ENCODE results near the gene CCNY.
"Not testable (repeated sequence)": the region's sequence is repeated elsewhere in the genome, so short reads cannot be mapped to it uniquely, and the experiment has no call there.

The CCNY gene

DNA sequence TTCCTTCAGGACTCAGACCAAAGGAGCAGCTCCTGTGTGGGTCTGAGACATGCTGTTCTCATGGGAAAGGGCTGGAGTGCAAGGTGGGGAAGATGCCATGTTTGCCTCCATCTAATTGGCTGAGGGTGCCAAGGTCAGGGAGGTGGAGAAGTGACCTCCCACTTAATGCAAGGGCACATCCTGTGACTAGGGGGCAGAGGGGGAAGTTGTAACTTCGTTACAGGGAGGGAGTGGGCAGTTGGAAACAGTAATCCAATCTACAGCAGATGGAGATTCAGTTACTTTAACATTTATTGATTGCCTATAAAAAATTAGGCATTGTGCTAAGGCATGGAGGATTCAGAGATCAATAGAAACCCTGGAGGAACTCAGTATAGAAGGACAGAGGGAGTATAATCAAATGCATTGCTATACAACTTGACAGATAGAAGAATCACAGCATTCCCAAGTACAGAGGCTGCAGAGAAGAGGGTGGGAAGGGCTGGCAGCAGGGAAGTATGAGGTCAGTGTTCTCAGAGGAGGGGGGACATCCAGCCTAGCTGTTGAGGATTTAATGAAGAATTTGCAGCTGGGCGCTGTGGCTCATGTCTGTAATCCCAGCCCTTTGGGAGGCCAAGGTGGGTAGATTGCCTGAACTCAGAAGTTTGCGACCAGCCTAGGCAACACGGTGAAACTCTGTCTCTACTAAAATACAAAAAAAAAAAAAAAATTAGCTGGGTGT lies 75.9 kb downstream of the CCNY start:
- DNase-seq = no peak

DNA sequence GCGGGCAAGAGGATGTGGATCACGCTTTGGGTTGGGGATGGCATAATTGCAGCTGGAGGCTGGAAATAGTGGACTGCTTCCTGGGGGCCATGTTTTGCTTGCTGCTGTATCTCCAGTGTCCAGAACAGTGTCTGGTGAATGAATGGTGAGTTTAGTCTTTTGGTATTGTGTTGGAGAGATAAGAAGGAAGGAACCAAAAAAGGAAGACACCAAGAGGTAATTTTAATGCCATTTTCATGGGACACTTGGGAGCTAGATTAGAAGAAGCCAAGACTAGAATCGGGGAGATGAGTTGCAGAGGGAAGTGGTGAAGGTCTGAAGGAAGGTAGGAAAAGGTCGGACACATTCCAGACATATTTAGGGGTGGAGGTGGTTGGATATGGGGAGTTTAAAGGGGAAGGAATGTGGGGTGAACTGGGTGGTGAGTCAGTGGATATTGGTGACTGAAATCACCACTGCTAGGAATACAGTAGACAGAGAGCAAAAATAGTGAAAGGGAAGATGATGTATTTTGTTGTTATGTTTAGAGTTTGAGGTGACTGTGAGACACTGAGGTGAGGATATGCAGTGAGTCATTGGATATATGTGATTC lies 76.7 kb downstream of the CCNY start:
- DNase-seq = peak; percentile 36

DNA sequence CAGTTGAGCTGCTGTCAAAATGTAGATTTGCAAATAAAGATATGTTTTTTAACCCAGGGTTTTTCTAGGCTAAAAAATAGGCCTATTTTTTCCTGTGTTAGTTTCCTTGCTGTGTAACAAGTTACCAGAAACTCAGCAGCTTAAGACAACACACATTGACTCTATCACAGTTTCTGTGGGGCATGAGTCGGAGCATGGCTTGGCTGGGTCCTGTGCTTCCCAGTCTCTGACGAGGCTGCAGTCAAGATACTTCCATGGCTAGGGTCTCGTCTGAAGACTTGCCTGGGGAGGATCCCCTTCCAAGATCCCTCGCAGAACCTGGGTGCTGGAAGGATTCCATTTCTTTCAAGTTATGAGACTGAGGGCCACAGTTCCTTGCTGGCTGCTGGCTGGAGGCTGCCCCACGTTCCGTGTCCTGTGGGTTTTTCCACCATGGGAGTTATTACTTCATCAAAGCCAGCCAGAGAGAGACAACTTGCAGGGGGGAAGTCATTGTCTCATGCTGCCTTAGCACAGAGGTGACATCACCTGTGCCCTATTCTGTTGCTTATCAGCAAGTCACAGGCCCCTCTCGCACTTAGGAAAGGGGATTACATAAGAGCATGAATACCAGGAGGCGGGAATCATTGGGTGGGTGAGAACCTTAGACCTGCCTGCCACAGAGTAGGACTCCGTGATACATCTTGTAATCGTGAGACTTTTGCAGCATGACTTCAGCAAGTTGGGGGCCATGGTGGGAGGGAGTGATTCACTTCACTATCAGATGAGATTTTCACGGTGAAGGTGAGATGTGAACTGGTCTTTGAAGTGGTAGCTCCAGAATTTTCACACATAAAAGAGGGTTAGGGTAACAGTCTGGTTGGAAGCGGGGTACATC lies 77.9 kb downstream of the CCNY start:
- peak; percentile 18 for DNase-seq

DNA sequence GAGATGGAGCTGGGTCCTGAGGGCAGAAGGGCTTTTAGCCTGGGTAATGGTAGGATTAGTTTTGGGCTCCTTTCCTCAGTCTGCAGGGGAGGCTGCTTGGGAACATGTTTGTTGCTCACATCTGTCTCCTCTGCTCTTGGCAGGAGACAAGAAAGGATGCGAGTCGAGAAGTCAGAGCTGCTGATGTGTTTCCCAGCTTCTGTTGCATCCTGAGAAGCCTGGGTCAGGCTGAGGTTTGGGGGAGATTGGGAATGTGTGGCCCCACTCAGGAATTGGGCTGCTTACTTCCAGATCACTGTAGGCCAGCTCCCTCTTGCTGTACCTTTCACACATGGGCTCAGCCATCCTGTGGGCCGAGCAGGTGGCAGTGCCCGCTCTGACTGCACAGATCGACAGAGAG lies 79.2 kb downstream of the CCNY start:
- no peak for DNase-seq

DNA sequence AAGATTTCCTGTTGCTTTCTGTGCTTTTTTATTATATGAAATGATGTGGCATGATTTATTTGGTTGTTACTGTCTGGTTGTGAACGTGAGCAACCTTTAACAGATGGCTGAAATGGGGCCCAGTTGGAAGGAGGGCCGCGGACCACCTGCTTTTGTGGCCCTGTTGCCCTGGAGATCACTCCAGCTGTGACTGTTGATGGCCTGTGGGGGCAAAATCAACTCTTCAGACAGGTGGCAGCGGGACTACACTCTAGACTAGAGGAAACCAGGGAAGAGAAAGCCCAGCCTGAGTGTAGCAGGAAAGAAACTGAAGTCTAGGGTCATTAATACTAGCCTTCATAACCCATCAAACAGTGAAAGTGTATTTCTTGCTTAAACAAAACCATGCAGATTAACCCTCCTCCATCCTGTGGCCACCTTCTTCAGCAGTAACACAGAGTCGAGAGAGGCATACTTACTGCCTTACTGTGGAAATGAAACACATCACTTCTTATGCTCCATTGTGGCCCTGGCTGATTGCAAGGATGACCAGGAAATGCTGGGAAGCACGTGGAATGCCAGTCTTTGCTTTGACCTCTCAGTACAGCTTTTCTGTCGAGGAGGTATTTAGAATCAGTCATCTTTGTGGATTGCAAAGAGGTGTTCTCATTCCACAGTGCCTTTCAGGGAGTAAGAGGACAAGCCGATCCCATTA lies 80.5 kb downstream of the CCNY start:
- no peak for DNase-seq

DNA sequence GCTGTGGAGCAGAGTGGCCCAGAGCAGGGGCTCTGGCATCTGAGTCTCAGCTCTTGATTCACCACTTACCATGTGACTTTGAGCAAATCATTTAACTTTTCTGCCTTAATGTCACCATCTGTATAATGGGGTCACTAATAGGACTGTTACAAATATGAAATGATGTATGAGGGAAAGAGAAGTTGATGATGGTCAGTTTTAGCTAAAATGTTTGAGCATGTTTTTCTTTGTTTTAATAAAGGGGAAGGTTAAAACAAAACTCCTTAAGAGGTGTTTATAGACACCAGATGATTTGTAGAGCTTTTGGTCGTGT lies 81.0 kb downstream of the CCNY start:
- DNase-seq = no peak

DNA sequence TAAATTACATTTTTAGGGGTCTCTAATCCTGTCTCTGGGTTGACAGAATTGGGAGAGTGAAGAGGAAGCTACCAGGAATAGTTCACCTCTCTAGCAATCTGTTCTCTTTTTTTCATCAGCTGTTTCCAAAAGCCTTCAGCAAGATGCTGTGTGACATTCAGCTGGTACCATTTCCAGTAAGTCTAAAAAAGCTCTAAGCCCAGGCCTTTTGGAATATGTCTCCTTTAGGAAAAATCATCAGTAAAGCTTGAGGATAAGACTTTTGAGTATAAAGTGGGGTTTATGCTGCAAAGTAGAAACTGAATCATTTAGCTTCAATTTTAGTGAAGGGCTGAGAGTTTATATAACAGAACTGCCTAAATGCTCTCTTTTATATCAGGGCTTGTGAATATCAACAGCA lies 81.5 kb downstream of the CCNY start:
- no peak for DNase-seq

DNA sequence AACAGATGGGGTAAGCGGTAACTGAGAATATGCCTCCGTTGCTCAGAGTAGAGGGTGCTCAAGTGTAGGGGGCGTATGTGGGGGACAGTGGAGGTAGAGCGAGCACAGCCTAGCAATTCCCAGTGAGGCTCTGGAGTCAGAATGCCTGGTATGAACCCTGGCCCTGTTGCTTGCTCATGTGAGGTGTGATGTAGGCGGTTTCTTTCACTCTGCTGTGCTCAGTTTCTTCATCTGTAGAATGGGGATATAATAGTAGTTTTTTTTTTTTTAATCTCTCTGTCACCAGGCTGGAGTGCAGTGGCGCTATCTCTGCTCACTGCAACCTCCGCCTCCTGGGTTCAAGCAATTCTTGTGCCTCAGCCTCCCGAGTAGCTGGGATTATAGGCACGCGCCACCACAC lies 82.3 kb downstream of the CCNY start:
- not testable (repeated sequence) for DNase-seq

DNA sequence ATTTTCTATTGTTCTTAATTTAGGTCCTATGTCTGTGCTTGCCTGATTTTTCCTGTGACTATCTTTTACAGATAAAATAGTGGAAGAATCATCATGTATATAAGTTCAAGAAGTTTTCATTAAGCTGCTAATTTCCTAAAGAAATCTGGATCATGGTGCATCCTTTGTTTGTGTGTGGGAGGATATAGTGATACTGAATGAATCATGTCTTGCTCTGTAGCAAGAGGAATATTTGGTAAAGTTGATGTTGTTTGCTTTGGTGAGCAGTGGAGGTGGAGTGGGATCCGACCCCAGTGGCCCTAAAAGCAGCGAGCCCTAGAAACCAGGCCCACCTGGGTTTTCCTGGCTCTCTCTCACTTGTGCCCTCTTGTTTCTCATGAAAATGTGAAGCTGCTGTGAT lies 83.7 kb downstream of the CCNY start:
- DNase-seq = no peak

DNA sequence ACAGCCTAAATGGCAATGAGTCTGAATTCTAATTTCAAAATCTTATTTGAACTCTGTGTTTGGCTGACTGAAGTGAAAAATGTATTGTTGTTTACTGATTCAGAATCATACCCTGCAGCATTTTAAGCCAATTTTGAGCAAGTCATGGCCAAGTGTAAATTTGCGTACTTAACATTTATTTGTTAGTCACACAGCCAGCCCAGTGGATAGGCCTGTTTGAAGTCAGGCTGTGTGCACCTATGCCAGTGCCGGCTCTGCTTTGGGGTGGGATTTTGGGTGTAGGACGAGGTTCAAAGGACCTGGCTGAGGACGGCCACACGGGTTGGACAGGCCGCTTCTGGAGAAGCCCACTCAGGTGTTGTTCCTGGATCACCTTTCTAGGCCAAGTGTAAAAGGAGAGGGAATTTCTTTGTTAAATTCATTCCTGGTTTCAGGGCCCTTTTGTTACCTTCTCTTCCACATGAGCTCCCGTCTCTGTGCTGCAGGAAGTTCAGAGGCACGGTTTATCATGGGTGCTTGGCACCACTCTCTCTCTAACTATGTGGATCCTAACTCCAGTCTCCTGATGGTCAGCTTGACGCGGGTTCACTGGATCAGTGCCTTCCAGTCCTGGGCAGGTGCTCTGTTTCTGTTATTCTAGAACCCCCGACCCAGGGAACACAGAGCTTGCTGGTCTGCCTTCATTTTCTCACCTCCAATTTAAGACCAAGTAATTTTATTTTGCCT lies 84.7 kb downstream of the CCNY start:
- DNase-seq = no peak

DNA sequence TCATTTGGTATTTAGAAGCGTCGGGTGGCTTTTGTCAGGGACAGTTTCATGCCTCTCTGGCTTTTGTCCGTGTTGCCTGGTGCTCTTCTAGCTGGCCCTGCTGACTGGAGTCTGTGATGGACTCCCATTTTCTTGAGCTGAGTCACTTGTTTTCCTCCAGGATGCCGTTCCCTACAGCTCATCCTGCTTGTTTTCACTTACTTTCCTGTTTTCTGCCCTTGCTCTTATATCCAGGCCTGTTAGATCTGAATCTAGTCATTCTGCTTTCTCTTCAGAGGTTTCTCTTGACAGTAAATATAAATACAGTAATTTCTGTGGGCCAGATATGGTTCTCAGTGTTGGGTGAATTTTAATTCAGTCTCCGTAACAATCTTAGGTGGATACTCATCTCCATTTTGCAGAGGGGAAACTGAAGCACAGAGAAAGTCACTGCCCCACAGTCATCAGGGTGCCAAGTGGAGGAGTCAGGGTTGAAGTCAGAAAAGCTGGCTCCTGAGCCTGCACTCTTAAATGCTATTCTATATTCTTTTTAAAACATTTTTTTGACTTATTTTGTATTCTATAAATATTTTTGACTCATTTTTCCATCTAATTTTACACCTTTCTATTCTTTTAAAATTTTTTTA lies 85.4 kb downstream of the CCNY start:
- DNase-seq = no peak

DNA sequence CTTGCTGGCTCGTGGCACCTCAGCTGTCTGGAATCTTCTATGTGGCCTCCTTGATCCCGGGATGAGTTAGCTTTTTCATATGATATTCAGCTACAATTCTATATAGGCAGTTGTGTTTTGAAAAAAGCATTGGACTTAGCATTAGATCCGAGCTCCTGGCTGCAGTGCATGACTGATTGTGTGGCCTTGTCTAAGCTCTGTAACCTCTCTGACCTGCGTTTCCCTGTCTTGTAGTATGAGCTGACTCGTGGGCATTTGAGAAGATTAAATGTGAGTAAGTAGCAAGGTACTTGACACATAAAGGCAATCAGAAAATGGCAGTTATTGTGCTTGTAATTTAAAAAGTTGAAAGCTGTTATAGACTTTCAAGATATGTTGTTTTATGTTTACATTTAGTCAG lies 85.9 kb downstream of the CCNY start:
- no peak for DNase-seq

DNA sequence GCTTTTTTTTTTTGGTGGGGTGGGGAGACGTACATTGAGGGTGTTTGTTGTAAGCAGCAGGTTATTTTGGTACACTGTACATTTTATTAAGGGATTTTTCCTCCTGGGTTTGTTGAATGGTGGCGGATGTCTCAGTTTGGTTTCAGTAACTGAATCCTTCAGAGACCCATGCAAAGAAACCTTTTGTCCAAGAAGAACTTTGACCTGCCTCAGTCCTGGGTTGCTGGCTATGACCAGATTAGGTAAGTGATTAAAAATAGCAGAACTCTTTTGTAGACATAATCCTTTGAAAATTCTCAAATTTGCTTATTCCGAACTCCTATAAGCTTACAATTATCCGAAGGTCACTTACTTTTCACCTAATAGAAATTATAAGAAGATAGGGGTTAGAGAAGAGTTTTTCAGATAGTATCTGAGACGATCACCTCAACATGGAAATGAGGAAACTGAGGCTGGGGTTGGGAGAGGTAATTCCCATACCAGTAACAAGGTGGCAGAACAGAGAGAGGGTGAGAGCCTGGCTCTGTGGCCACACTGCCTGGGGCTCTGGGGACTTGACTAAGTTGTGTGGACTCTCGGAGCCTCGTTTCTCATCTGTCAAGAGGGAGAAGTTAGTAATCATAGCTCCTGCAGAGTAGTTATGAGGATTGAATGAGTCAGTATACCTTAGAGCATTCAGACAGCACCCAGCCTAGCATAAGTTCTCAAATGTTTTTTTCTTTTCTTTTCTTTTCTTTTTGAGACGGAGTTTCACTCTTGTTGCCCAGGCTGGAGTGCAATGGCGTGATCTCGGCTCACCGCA lies 87.4 kb downstream of the CCNY start:
- no peak for DNase-seq

DNA sequence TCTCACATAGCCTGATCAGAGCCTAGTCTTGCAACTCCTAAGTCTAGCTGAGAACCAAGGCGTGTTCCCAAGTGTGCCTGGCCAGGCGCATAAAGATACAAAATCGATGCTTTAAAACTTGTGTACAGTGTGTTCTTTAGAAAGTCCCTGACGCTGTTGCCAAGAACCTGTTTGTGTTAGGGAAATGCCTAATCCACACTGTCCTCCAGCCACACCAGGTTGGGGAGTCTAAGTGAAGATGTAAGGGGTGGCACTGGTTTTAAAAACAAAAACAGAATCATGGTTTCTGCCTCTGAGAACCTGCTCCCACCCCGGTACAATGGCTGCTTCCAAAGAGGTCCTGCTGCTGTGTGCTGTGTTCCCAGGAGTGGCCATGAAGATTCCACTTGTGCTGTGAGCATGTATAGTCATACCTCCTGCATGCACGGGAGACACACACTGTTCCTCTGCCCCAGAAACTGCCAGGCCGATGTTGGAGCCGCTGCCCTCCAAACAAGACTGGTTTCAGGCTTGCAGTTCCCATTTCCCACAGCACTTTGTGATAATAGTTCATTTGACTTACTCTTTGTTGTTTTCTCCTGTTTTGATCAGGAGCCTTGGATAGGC lies 88.5 kb downstream of the CCNY start:
- no peak for DNase-seq

DNA sequence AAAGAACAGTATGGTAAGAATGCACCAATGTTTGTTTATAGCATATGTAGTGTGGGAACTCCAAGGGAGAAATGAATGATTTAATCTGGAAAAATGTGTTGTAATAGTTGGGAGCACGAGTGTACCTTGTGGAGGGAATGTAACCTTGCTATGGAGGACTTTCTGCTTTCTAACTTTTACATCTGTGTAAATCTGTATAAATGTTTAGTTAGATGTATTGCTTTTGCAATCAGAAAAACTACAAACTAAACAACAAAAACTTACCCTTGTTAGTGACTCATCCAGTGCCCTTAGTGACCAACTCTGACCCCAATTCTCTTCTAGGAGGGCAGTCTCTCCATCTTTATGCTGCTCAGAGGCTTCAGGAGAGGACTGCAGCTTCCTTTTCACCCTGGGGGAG lies 89.3 kb downstream of the CCNY start:
- DNase-seq = no peak

DNA sequence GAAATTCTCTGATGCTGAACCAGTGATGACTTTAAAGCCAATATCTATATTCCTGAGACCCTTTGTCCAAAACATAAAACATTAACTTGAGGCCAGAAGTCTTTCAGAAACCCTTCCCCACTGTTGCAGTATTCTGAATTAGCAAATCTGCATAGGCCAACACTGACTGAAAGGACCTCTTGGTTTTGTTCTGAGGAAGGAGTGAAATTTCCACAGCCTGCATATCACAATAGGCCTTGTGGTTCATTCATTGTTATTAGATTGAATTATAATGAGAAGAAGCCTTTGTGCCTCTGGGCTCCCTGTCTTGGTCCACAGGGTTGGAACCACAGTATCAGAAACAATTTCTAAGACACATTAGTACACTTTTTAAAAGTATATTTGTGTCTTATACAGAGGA lies 90.3 kb downstream of the CCNY start:
- DNase-seq = no peak

DNA sequence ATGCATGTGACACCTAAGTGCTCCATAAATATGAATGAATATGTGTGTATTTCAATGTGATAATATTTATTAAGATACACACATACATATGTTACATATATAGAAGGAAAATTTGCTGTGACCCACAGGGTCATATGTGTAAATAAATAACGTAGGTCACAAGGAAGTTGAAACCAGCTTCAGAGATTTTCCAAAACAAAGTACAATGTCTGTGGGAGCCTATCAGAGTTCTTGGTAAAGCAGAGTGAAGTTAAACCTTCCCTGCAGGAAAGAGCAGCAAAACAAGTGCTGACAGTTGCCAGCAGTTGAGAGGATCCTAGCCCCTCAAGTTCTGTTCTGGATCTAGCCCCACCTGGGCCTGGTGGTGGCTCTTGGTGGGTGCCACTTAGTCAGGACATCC lies 91.2 kb downstream of the CCNY start:
- DNase-seq = no peak

DNA sequence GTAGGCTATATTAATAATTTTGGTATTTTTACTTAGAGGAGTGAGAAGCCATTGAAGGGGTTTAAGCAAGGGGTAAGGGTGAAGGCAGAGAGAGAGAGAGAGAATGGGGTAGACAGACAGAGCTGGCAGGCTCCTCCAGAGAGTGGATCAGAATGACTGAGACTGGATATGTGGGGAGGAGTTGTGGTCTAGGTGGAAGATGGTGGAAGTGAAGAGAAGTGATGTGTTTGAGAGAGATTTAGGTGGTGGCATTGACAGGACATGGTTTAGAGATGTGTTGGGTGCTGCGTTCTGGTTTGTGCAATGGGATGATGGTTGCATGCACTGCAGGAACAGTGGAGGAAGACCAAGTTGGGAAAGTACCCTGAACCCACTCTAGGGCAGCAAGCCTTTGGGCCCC lies 92.2 kb downstream of the CCNY start:
- DNase-seq = no peak

DNA sequence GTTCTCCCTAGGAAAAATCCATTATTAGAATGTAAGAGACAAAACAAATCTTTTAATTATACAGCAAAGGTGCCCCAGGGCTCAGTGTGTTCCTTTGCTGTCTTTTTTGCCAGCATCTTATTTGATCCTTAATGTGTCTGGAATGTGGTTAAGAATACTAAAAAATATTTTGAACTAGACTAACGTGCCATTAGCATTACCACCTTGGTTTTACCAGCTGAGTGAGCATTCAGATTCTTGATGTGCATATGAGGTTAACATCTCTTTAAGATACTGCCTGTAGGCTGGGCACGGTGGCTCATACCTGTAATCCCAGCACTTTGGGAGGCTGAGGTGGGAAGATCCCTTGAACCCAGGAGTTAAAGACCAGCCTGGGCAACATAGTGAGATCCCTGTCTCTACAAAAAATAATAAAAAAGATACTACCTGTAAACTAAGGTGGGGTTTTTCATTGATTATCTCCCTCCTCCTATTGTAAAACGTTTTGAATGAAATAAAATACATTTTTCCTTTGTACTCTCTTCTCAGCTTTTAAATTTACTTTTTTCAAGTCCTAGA lies 96.6 kb downstream of the CCNY start:
- DNase-seq = no peak

DNA sequence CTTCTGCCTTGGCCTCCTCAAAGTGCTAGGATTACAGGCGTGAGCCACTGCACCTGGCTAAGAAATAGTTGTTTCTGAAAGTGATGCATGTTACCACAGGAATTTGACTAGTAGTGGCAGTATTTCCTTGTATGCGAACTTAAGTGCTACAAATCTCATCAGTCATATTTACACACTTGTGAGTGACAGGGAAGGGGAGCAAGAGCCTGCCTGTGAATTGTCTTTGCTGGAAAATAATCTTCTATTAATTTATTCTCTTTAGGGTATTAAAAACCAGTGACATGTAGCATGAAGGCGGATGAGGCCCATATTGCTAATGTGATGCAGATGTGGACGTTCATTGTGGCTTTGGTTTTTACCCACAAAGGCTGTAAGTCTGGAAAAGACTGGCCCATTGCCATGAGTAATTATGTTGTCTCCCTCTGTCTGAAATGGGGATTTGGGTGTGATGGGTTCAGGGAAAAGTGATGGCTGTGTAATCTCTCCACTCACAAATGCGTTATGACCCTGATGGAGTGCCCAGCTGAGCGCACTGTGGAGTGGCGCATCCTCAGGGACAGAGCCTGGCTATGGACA lies 97.6 kb downstream of the CCNY start:
- DNase-seq = peak; percentile 50

All from hematopoietic multipotent progenitor cell treated with erythropoietin and hydrocortisone succinate and interleukin-3 and kit ligand, for 6 days (in vitro differentiated cells).